NAMALWA (cell line): Measurements from ENCODE around the gene TUBGCP3.

Experiments used
- DNase-seq: peaks from one replicate; pipeline ENCODE4 v3.0.0-alpha.2; 2015; ENCODE audit warnings: low spot score

TUBGCP3 gene

DNA sequence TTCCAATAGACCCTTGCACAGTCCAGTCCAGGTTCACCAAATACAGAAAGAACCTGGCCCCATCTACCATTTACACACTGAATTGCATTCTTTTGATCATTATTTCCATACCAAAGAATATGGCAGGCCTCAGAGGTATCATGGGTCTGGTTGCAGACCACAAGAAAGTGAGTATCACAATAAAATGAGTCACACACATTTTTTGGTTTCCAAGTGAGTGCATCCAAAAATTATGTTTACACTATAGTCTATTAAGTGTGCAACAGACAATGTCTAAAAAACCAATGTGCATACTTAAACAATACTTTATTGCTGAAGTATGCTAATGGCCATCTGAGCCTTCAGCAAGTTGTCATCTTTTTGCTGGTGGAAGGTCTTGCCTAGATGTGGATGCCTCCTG, 106.5 kb downstream of the TUBGCP3 start:
- no peak for DNase-seq

- DNase-seq = no peak
These were observed 108.6 kb downstream of the TUBGCP3 start for GRCh38 chr13:112479389-112479788.

DNA sequence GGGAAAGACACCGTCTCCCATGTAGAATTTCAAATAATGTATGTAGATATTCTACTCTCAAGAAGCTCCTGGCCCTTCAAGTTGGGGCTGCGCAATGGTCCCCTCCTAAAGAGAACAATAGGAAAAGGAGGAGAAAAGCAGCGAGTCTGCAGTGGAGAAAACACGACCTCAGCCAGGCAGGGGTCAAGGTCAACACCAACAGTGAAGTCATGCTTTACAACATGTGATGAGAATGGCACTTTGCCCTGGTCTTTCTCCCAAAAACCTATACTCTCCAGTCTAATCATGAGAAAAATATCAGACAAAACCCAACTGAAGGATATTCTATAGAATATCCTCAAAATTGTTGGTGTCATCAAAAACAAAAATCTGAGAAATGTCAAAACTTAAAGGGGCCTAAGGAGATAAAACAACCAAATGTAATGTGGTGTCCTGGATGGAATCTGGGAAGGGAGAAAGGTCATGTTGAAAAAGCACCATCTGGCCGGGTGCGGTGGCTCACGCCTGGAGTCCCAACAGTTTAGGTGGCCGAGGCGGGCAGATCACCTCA, 110.8 kb downstream of the TUBGCP3 start:
- DNase-seq = no peak

DNA sequence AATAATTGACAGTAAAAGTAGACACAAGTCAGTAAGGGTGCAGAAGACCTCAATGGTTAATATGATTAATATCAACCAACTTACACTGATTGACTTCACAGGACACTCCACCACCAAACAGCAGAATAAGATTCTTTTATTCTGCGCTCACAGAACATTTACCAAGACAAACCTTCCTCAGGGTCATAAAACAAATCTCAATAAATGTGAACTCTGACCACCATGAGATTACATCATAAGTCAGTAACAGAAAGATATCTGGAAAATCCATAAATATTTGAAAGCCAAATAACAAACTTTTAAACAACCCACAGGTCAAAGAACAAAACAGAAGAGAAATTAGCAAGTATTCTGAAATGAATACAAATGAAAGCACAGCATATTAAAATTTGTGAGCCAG, 112.1 kb downstream of the TUBGCP3 start:
- no peak for DNase-seq

GRCh38 chr13:112474869-112475268, 113.1 kb downstream of the TUBGCP3 start:
- no peak for DNase-seq

DNA sequence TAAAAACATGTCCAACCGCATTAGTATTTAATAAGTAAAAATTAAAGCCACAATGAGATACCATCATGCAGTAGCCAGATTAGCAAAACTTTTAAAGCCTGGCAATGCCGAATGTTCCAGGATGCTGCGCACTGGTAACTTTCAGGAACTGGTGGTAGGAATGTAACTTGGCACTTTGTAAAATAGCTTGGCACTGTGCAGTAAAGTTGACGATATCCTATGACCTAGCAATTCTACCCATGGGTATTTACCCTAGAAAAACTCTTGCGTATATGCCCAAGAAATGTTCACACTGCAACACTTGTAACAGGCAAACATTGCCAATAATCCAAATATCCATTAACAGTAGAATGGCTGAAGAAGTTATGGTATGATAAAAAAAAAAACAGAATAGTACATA, 114.1 kb downstream of the TUBGCP3 start:
- DNase-seq = no peak

DNA sequence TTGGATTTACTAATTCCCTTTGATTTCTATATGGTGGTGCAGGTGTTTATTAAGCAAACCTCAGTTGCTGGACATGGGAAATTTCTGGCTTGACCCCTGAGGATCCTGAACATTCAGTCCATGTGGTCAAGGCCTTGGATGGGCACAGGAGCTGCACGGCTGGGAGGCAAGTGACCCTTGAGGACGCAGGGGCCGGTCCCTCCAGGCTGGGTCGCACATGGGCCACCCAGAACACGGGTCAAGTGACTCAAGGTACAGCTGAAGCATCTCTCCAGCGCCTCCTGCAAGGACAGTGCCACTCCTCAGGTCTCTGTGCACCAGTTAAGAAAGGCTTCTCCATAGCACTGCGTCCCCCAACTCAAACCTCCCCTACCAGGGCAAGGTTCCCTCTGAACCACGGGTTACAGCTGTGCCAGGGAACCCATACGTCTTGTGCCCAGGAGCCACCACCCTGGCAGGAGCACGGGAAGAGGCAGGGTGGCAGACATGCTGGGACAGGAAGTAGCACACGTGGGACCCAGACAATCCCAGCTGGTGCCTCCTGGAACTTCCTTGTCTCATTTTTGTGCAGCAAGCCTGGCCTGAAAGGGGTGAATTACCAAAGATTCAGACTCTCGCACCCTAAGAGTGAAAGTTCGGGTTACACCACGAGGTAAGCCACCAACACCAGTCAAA, 118.7 kb downstream of the TUBGCP3 start:
- DNase-seq = no peak

GRCh38 chr13:112468069-112468468, 119.9 kb downstream of the TUBGCP3 start:
- no peak for DNase-seq

- no peak for DNase-seq
These were observed 120.7 kb downstream of the TUBGCP3 start for GRCh38 chr13:112467236-112467635.

GRCh38 chr13:112466132-112467058, 121.6 kb downstream of the TUBGCP3 start:
- no peak for DNase-seq

DNA sequence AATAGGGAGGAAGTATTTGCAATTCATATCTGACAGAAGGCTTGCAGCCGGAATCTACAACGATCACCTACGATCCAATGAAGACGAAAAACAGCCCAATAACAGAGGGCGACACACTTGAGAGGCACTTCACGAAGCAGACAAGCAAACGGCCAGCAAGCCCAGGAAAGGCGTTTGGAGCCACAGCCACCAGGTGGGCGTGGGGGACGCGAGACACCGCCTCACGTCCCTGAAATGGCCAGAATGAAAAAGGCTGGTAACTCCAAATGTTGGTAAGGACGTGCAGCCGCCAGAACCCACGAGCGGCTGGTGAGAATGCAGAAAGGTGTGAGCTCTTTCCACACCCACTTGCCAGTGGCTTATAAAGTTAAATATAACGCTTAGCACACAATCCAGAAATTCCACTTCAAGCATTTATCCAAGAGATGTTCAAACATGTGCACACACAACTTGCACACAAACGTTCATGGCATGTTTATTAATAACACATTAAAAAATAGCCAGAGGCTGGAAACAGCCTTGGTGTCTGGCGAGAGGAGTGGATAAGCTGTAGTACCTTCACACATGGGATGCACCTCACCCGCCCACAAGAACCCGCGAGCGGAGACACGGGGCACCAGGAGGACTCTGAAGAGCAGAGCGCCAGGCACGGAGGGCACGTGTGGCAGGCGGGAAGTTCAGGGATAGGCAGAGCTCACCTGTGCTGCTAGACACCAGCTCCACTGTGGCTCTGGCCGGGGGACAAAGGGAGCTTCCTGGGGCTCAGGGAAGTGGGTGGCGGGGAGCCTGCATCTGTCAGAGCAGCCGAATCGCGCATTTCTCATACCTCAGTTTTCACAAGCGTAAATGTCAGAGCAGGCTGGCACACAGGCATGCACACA, 122.5 kb downstream of the TUBGCP3 start:
- no peak for DNase-seq

DNA sequence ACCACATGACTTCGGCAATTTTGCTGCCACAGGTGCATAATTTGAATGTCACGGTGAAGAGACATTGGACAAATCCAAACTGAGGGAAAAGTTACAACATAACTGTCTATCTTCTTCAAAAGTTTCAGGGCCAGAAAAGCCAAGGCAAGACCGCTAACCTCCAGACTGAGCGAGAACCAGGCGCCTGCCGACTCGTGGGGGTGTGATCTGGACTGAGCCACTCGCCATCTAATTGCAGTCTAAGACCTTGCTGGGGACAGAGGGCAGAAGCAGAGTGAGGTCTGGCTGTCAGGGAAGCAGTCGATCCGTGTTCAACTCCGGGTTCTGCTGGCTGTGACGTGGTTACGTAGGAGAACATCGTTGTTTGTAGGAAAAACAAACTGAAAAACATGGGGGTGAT, 123.2 kb downstream of the TUBGCP3 start:
- DNase-seq = no peak

DNA sequence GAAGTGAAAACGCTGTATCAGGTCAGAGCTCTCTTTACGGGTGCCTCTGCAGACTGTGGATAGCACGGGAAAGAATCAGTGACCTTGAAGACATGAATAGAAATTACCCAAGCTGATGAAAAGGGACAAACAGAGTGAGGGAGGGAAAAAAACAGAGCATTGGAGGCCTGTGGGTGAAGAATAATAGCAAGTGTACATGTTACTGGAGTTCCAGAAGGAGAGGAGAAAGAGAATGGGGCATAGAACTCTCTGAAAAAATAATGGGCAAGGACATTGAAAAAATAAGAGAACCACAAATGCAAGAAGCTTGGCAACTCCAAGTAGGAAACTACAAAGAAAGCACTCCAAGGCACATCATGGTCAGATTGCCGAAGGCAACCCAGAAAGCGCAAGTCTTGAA, 125.5 kb downstream of the TUBGCP3 start:
- no peak for DNase-seq

- no peak for DNase-seq
These were observed 130.5 kb downstream of the TUBGCP3 start for GRCh38 chr13:112457485-112457884.

- no peak for DNase-seq
These were observed 130.9 kb downstream of the TUBGCP3 start for GRCh38 chr13:112457081-112457480.

GRCh38 chr13:112456138-112457056, 131.6 kb downstream of the TUBGCP3 start:
- no peak for DNase-seq

- DNase-seq = no peak
These were observed 132.4 kb downstream of the TUBGCP3 start for GRCh38 chr13:112455476-112456059.

GRCh38 chr13:112454648-112455334, 133.2 kb downstream of the TUBGCP3 start:
- DNase-seq = no peak

GRCh38 chr13:112453874-112454647, 133.9 kb downstream of the TUBGCP3 start:
- DNase-seq = no peak
